Panc1 (cell line): ENCODE results near the gene SCP2. TPM values are rescaled to one million over a fixed set of nuclear protein-coding genes. Genes with fewer than 3 reads are reported as not detected.

Experiments
- ATAC-seq: fragments of 200-7000 bp; cut with Tn5 transposase; 2 replicates; pipeline ENCODE4 v1.9.1; 2020; ENCODE audit warnings: mild to moderate bottlenecking, moderate library complexity
- BruUV-seq: library from RNA; stranded (reverse); fragments of 400-500 nt; replicated peaks from 2 replicates; lab custom pipeline; 2021; lab: Mats Ljungman, UMichigan
- CTCF ChIA-PET: fragments of 300-600 bp; sonication (Branson Sonifier 250); formaldehyde crosslinking; loops from one replicate; lab custom pipeline; 2022; ENCODE audit warnings: antibody characterized with exemption; lab: Charles Lee
- POLR2A ChIA-PET: fragments of 300-600 bp; sonication (Branson Sonifier 250); formaldehyde crosslinking; loops from one replicate; lab custom pipeline; 2022; ENCODE audit warnings: antibody characterized with exemption; lab: Charles Lee
- DNase-seq: peaks from one replicate; pipeline ENCODE4 v3.0.0-alpha.2; 2010; ENCODE audit warnings: low read depth, low spot score
- H3K27ac ChIP-seq: 2 replicates; pipeline ENCODE4 v1.5.1; 2011; ENCODE audit warnings: mild to moderate bottlenecking, low read length, inconsistent platforms
- H3K27me3 ChIP-seq: fragments of 200-500 bp; sonication (Bioruptor generic); 2 replicates; pipeline ENCODE4 v1.6.0; 2014; ENCODE audit warnings: low read length, inconsistent platforms; ENCODE audit not compliant: control insufficient read depth, insufficient read depth
- H3K36me3 ChIP-seq: fragments of 200-500 bp; sonication (Bioruptor generic); 2 replicates; pipeline ENCODE4 v1.5.1; 2014; ENCODE audit warnings: inconsistent platforms, mild to moderate bottlenecking, low read length, moderate library complexity; ENCODE audit not compliant: control insufficient read depth, insufficient read depth
- H3K4me1 ChIP-seq: 2 replicates; pipeline ENCODE4 v1.5.1; 2011; ENCODE audit warnings: inconsistent platforms, mild to moderate bottlenecking, low read length, moderate library complexity; ENCODE audit not compliant: control insufficient read depth, insufficient read depth
- H3K4me3 ChIP-seq, 2 experiments: 2 replicates each; pipeline ENCODE4 v1.5.1; 2011 to 2012; ENCODE audit warnings: low read depth in 2 of 2, low read length in 2 of 2, mild to moderate bottlenecking in 2 of 2, inconsistent platforms in 1 of 2, moderate library complexity in 1 of 2
- H3K9me3 ChIP-seq: fragments of 200-500 bp; sonication (Bioruptor generic); 2 replicates; pipeline ENCODE4 v1.5.1; 2014; ENCODE audit warnings: low read depth, mild to moderate bottlenecking, inconsistent platforms, low read length, moderate library complexity; ENCODE audit not compliant: control insufficient read depth, insufficient read depth
- CTCF ChIP-seq: fragments of 450-650 bp; IDR thresholded peaks from 2 replicates; pipeline ENCODE4 v1.5.1; 2017; ENCODE audit warnings: mild to moderate bottlenecking
- POLR2AphosphoS5 ChIP-seq: IDR thresholded peaks from 2 replicates; pipeline ENCODE4 v1.6.1; 2012; ENCODE audit warnings: mild to moderate bottlenecking, low read depth, low read length, moderate library complexity
- REST ChIP-seq, 2 experiments: IDR thresholded peaks; 2 replicates each; pipeline ENCODE4 v1.6.1; 2011 to 2012; ENCODE audit warnings: low read depth in 2 of 2, control low read depth in 1 of 2, low read length in 1 of 2, mild to moderate bottlenecking in 1 of 2, moderate library complexity in 1 of 2; ENCODE audit not compliant: insufficient read depth in 1 of 2
- SIN3A ChIP-seq: IDR thresholded peaks from 2 replicates; pipeline ENCODE4 v1.6.1; 2012; ENCODE audit warnings: low read depth, mild to moderate bottlenecking, low read length, moderate library complexity, borderline replicate concordance; ENCODE audit not compliant: insufficient read depth
- TCF7L2 ChIP-seq: IDR thresholded peaks from 2 replicates; pipeline ENCODE4 v1.6.1; 2011; ENCODE audit warnings: mild to moderate bottlenecking, low read depth, low read length, inconsistent platforms
- in situ Hi-C: cut with HindIII; loops from 2 replicates; pipeline ENCODE4 v1.10.0; 2016; ENCODE audit warnings: low sequenced_read_pairs, low pct_unique_long_range_greater_than_20kb
- intact Hi-C: fragments of 100-400 bp; cut with micrococcal nuclease; formaldehyde crosslinking; loops from one replicate; pipeline ENCODE4 v1.10.0; 2022; ENCODE audit not compliant: unreplicated experiment
- total RNA-seq: library from RNA; stranded (reverse); gene quantifications from one replicate; pipeline ENCODE4 v1.2.1, GENCODE V29; 2021; ENCODE audit not compliant: unreplicated experiment

SCP2 gene
- total RNA-seq, 1 experiment from 2014 or later, result 88.7 TPM

- Histone ChIP-seq H3K27ac (no peak overlapping the region), H3K9me3 (no peaks in the 10 kb centered on the region), H3K4me3 (no peak overlapping the region), H3K4me1 (no peaks in the 10 kb centered on the region), H3K27me3 (no peaks in the 10 kb centered on the region), H3K36me3 (no peaks in the 10 kb centered on the region)
- ATAC-seq (0 out of 2 replicates have a peak, but pooled peaks have one; percentile 16), DNase-seq (no peak)
- CTCF ChIA-PET, result interaction anchor here (0.8 kb wide), 1 partner anchor 109 kb away, joined by 10 read pairs; no protein-coding TSS in a partner anchor
- in situ Hi-C loops, result no loop called here
- TF ChIP-seq CTCF (no peak), POLR2AphosphoS5 (no peak)
- POLR2A ChIA-PET, result interaction anchor here (0.6 kb wide), 1 partner anchor 18 kb away, joined by 3 read pairs; no protein-coding TSS in a partner anchor
- BruUV-seq, result no TSS peak
- intact Hi-C loops, result loop anchor here (10.0 kb wide), 1 partner anchor 280 kb away; no protein-coding TSS in a partner anchor
These were observed 22.7 kb upstream of the SCP2 start for GRCh38 chr1:52904208-52904926.

GRCh38 chr1:52904927-52905698, 22.0 kb upstream of the SCP2 start:
- ATAC-seq (peak; percentile 82), DNase-seq (no peak)
- H3K4me1 ChIP-seq, result no peaks in the 10 kb centered on the region
- peak; percentile 74 for TF ChIP-seq CTCF
- TF ChIP-seq SIN3A, result no peak
- ChIA-PET CTCF (interaction anchor here (0.8 kb wide), 1 partner anchor 108 kb away, joined by 10 read pairs; no protein-coding TSS in a partner anchor), POLR2A (interaction anchor here (0.6 kb wide), 1 partner anchor 19 kb away, joined by 3 read pairs; no protein-coding TSS in a partner anchor)
- intact Hi-C loops (loop anchor here (10.0 kb wide), 1 partner anchor 280 kb away; no protein-coding TSS in a partner anchor), in situ Hi-C loops (no loop called here)
- H3K27me3 ChIP-seq, result no peaks in the 10 kb centered on the region
- no peaks in the 10 kb centered on the region for H3K9me3 ChIP-seq
- no TSS peak for BruUV-seq
- no peaks in the 10 kb centered on the region for H3K36me3 ChIP-seq
- no peak overlapping the region for H3K27ac ChIP-seq
- H3K4me3 ChIP-seq, result no peak overlapping the region

- ChIA-PET CTCF (interaction anchor here (0.6 kb wide), 1 partner anchor 12 kb away, joined by 3 read pairs; no protein-coding TSS in a partner anchor), POLR2A (no interaction called here)
- no peak overlapping the region for H3K4me3 ChIP-seq
- DNase-seq (no peak), ATAC-seq (no peak)
- H3K4me1 ChIP-seq, result no peaks in the 10 kb centered on the region
- no peaks in the 10 kb centered on the region for H3K9me3 ChIP-seq
- no peak for TF ChIP-seq REST (IDR thresholded peaks at IDR 0.05; ENCODE audit: insufficient read depth in 1 of 2, low read depth in 2 of 2, low read length in 1 of 2)
- no peak for TF ChIP-seq SIN3A
- no peak for TF ChIP-seq TCF7L2
- no peak for TF ChIP-seq POLR2AphosphoS5
- no peak for TF ChIP-seq CTCF
- in situ Hi-C loops (no loop called here), intact Hi-C loops (loop anchor here (10.0 kb wide), 1 partner anchor 279 kb away; no protein-coding TSS in a partner anchor)
- H3K27me3 ChIP-seq, result no peaks in the 10 kb centered on the region
- H3K27ac ChIP-seq, result no peak overlapping the region
- BruUV-seq, result no TSS peak
- H3K36me3 ChIP-seq, result no peaks in the 10 kb centered on the region
These were observed 20.9 kb upstream of the SCP2 start for GRCh38 chr1:52906135-52906603.
